H9 (cell line): ENCODE results near the gene DCST2. TPM values are rescaled to one million over a fixed set of nuclear protein-coding genes. Genes with fewer than 3 reads are reported as not detected.

ENCODE experiments used
- DNase-seq: peaks from one replicate; pipeline ENCODE4 v3.0.0-alpha.2; 2017
- H2AFZ ChIP-seq: one replicate; pipeline ENCODE4 v1.6.1; 2013; ENCODE audit warnings: mild to moderate bottlenecking, low read length, control low read depth, moderate library complexity
- H2AK5ac ChIP-seq: 2 replicates; pipeline ENCODE4 v1.6.1; 2013; ENCODE audit warnings: low read length, control low read depth, mixed read lengths; ENCODE audit not compliant: insufficient read length
- H2BK120ac ChIP-seq: one replicate; pipeline ENCODE4 v1.6.1; 2013; ENCODE audit warnings: low read depth, mild to moderate bottlenecking, low read length, control low read depth, inconsistent platforms; ENCODE audit not compliant: poor library complexity, severe bottlenecking
- H2BK12ac ChIP-seq: 2 replicates; pipeline ENCODE4 v1.6.1; 2013; ENCODE audit warnings: low read length, control low read depth, mixed read lengths, low read depth; ENCODE audit not compliant: insufficient read length
- H2BK15ac ChIP-seq: 2 replicates; pipeline ENCODE4 v1.6.1; 2013; ENCODE audit warnings: low read depth, low read length, control low read depth
- H2BK20ac ChIP-seq: one replicate; pipeline ENCODE4 v1.6.1; 2013; ENCODE audit warnings: low read depth, mild to moderate bottlenecking, low read length, control low read depth, inconsistent platforms; ENCODE audit not compliant: poor library complexity, severe bottlenecking
- H2BK5ac ChIP-seq: 2 replicates; pipeline ENCODE4 v1.6.1; 2013; ENCODE audit warnings: low read length, control low read depth, mixed read lengths; ENCODE audit not compliant: insufficient read length
- H3K14ac ChIP-seq: 2 replicates; pipeline ENCODE4 v1.6.1; 2013; ENCODE audit warnings: low read length, control low read depth; ENCODE audit not compliant: insufficient read depth
- H3K18ac ChIP-seq: 2 replicates; pipeline ENCODE4 v1.6.1; 2013; ENCODE audit warnings: low read depth, mild to moderate bottlenecking, mixed read lengths, low read length, control low read depth; ENCODE audit not compliant: insufficient read length
- H3K23ac ChIP-seq: 2 replicates; pipeline ENCODE4 v1.6.1; 2013; ENCODE audit warnings: low read length, control low read depth, mixed read lengths, low read depth; ENCODE audit not compliant: insufficient read length
- H3K23me2 ChIP-seq: 2 replicates; pipeline ENCODE4 v1.6.1; 2013; ENCODE audit warnings: low read depth, mild to moderate bottlenecking, mixed read lengths, low read length, control low read depth; ENCODE audit not compliant: insufficient read length, poor library complexity, severe bottlenecking
- H3K27ac ChIP-seq: 2 replicates; pipeline ENCODE4 v1.5.1; 2013; ENCODE audit warnings: low read length, control low read depth, mixed read lengths, low read depth; ENCODE audit not compliant: insufficient read length
- H3K27me3 ChIP-seq: 2 replicates; pipeline ENCODE4 v1.6.1; 2013; ENCODE audit warnings: low read length, control low read depth, inconsistent platforms; ENCODE audit not compliant: insufficient read depth
- H3K4ac ChIP-seq: 2 replicates; pipeline ENCODE4 v1.6.1; 2013; ENCODE audit warnings: low read depth, mild to moderate bottlenecking, control low read depth, inconsistent platforms, low read length, moderate library complexity
- H3K4me1 ChIP-seq: 2 replicates; pipeline ENCODE4 v1.6.1; 2013; ENCODE audit warnings: low read length, control low read depth, inconsistent platforms; ENCODE audit not compliant: insufficient read depth
- H3K4me2 ChIP-seq: 2 replicates; pipeline ENCODE4 v1.6.1; 2013; ENCODE audit warnings: low read length, control low read depth, mixed read lengths; ENCODE audit not compliant: insufficient read length, insufficient read depth
- H3K56ac ChIP-seq: 2 replicates; pipeline ENCODE4 v1.6.1; 2013; ENCODE audit warnings: low read depth, mild to moderate bottlenecking, mixed read lengths, low read length, control low read depth; ENCODE audit not compliant: insufficient read length
- H3K79me1 ChIP-seq: 2 replicates; pipeline ENCODE4 v1.6.1; 2013; ENCODE audit warnings: low read depth, mild to moderate bottlenecking, moderate library complexity, low read length, control low read depth, inconsistent platforms; ENCODE audit not compliant: insufficient read depth, poor library complexity, severe bottlenecking
- H3K79me2 ChIP-seq: 2 replicates; pipeline ENCODE4 v1.6.1; 2013; ENCODE audit warnings: low read length, control low read depth, inconsistent platforms; ENCODE audit not compliant: insufficient read depth
- H3K9ac ChIP-seq: 2 replicates; pipeline ENCODE4 v1.6.1; 2013; ENCODE audit warnings: low read length, control low read depth, mixed read lengths; ENCODE audit not compliant: insufficient read length; ENCODE audit errors: extremely low read depth
- H3K9me3 ChIP-seq: one replicate; pipeline ENCODE4 v1.6.1; 2013; ENCODE audit warnings: low read depth, low read length, inconsistent platforms; ENCODE audit not compliant: control insufficient read depth
- H3T11ph ChIP-seq: one replicate; pipeline ENCODE4 v1.6.1; 2013; ENCODE audit warnings: mild to moderate bottlenecking, low read length, control low read depth, inconsistent platforms
- H4K20me1 ChIP-seq: one replicate; pipeline ENCODE4 v1.6.1; 2013; ENCODE audit not compliant: control insufficient read depth, insufficient read length, insufficient read depth
- H4K5ac ChIP-seq: 2 replicates; pipeline ENCODE4 v1.6.1; 2013; ENCODE audit warnings: low read depth, mild to moderate bottlenecking, mixed read lengths, low read length, control low read depth; ENCODE audit not compliant: insufficient read length
- H4K8ac ChIP-seq: replicated peaks from 2 replicates; pipeline ENCODE4 v1.6.1; 2013; ENCODE audit warnings: low read length, control low read depth, mixed read lengths, low read depth; ENCODE audit not compliant: insufficient read length
- H4K91ac ChIP-seq: 2 replicates; pipeline ENCODE4 v1.6.1; 2013; ENCODE audit warnings: low read depth, mild to moderate bottlenecking, moderate library complexity, mixed read lengths, low read length, control low read depth; ENCODE audit not compliant: insufficient read length
- H3K27ac Mint-ChIP-seq, 3 experiments: 2 replicates in 2 of 3; 3 replicates in 1 of 3; pipeline ENCODE4 v1.8.0; 2020 to 2021; ENCODE audit warnings: mixed read lengths in 3 of 3, mild to moderate bottlenecking in 1 of 3, moderate library complexity in 1 of 3
- H3K27me3 Mint-ChIP-seq: 2 replicates; pipeline ENCODE4 v1.8.0; 2021; ENCODE audit warnings: low read depth, mild to moderate bottlenecking, moderate library complexity, mixed read lengths
- H3K36me3 Mint-ChIP-seq, 3 experiments: 2 replicates in 2 of 3; 3 replicates in 1 of 3; pipeline ENCODE4 v1.8.0; 2020 to 2021; ENCODE audit warnings: low read depth in 3 of 3, mixed read lengths in 3 of 3; ENCODE audit not compliant: insufficient read depth in 1 of 3
- H3K4me1 Mint-ChIP-seq, 2 experiments: 2 replicates each; pipeline ENCODE4 v1.8.0; 2020; ENCODE audit warnings: mixed read lengths in 2 of 2
- H3K4me3 Mint-ChIP-seq, 2 experiments: 2 replicates in 1 of 2; 3 replicates in 1 of 2; pipeline ENCODE4 v1.8.0; 2020 to 2021; ENCODE audit warnings: mild to moderate bottlenecking in 2 of 2, mixed read lengths in 2 of 2, moderate library complexity in 1 of 2
- H3K9me3 Mint-ChIP-seq, 2 experiments: 2 replicates in 1 of 2; 3 replicates in 1 of 2; pipeline ENCODE4 v1.8.0; 2020; ENCODE audit warnings: mild to moderate bottlenecking in 2 of 2, mixed read lengths in 2 of 2, moderate library complexity in 1 of 2
- WGBS: extraction: QIAGEN DNeasy Blood & Tissue Kit; methylation state at CpG from one replicate; pipeline ENCODE4 v1.1.7; 2013; ENCODE audit warnings: missing lambda C conversion rate, low lambda C conversion rate, mixed read lengths; ENCODE audit not compliant: insufficient read length; ENCODE audit errors: extremely low coverage; 5-methylcytosine and 5-hydroxymethylcytosine counted together
- total RNA-seq: library from RNA; stranded (reverse); gene quantifications from 2 replicates; pipeline ENCODE4 v1.2.1, GENCODE V29; 2021
- TF ChIP-seq, protein P1 (sequence below): fragments of 200-600 bp; sonication (generic); conservative IDR thresholded peaks from 3 replicates; pipeline ENCODE4 v1.8.0; 2021; ENCODE audit warnings: antibody characterized with exemption, mild to moderate bottlenecking

Gene DCST2
- total RNA-seq, 1 experiment from 2014 or later, result 0.35 TPM

DNA sequence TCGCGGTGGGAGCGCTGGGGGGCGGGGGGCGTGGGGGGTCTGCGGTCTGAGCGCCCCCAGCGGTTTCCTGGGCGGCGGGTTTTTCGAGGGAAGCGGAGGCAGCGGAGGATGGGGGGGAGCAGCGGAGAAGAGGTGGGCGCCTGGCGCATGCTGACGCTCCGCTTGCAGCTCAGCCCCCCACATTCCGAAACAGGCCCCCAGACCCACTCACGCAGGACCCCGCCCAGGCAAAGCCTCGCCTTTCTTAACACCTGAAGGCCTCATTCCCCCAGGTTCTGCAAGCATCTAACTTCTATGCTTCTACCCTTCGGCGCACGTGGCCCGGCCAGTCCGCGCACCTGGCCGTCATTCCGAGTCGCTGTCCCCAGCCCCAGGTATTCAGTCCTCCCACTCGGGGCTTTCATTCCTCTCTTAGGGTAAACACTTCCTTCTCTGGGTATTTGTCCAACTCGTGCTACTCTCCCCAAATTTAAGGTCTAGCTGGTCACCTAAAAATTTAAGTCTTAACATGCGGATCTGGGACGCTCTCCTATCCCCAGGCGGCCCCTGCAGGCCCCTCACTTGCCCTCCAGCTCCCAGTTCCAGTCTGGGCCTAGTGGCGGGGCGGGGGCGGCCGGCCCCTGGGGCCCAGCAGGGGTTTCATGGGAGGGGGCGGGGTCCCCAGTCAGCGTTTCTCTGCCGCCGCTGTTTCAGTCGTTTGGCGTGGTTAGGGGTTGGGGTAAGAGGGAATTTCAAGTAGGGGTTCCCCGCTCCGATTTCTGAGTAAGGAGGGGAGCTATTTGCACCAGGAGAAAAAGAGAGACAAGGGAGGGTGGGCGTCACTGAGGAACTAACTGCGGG is 33.8 kb downstream of the DCST2 start:
- peaks cover 3% of the 10 kb centered on the region for H3K27me3 Mint-ChIP-seq
- Histone ChIP-seq H3K4ac (no peak overlapping the region), H2BK12ac (no peak overlapping the region), H4K20me1 (no peaks in the 10 kb centered on the region), H2BK15ac (no peak overlapping the region), H3K14ac (no peak overlapping the region), H3K9ac (peak overlapping the region; percentile 6), H4K5ac (no peak overlapping the region), H2AK5ac (no peak overlapping the region), H3K23me2 (peaks cover 26% of the 10 kb centered on the region), H3K27ac (peak overlapping the region; percentile 41), H3K27me3 (no peaks in the 10 kb centered on the region), H3K18ac (peak overlapping the region; percentile 61), H3K79me1 (no peaks in the 10 kb centered on the region), H3K4me2 (peak overlapping the region; percentile 90), H2BK5ac (no peak overlapping the region), H4K8ac (no peak overlapping the region), H3K23ac (no peak overlapping the region), H3T11ph (no peak overlapping the region), H3K56ac (no peak overlapping the region), H3K4me1 (peaks cover 5% of the 10 kb centered on the region; the same call in 1 of the 2 replicates), H2BK120ac (no peak overlapping the region), H2AFZ (no peak overlapping the region), H4K91ac (no peak overlapping the region), H2BK20ac (no peak overlapping the region), H3K79me2 (no peaks in the 10 kb centered on the region; the same call in 1 of the 2 replicates), H3K9me3 (no peaks in the 10 kb centered on the region)
- WGBS, result no CpG with 5 or more reads among the region's 50 CpGs
- peaks cover 20 to 33% of the 10 kb centered on the region in 2 experiments for H3K4me1 Mint-ChIP-seq
- peak overlapping the region; percentile 92 to 97 (median 96); a peak in 6 of 7 replicates for H3K27ac Mint-ChIP-seq
- H3K36me3 Mint-ChIP-seq, result no peaks in the 10 kb centered on the region
- peak overlapping the region; percentile 93 to 97 for H3K4me3 Mint-ChIP-seq
- peaks cover 0 to 2% of the 10 kb centered on the region in 2 experiments; a peak in 2 of 5 replicates for H3K9me3 Mint-ChIP-seq
- DNase-seq, result peak; percentile 77
- TF ChIP-seq, protein P1, sequence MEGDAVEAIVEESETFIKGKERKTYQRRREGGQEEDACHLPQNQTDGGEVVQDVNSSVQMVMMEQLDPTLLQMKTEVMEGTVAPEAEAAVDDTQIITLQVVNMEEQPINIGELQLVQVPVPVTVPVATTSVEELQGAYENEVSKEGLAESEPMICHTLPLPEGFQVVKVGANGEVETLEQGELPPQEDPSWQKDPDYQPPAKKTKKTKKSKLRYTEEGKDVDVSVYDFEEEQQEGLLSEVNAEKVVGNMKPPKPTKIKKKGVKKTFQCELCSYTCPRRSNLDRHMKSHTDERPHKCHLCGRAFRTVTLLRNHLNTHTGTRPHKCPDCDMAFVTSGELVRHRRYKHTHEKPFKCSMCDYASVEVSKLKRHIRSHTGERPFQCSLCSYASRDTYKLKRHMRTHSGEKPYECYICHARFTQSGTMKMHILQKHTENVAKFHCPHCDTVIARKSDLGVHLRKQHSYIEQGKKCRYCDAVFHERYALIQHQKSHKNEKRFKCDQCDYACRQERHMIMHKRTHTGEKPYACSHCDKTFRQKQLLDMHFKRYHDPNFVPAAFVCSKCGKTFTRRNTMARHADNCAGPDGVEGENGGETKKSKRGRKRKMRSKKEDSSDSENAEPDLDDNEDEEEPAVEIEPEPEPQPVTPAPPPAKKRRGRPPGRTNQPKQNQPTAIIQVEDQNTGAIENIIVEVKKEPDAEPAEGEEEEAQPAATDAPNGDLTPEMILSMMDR, result no peak
